ENCODE data around the gene DEUP1. TPM values are rescaled to one million over a fixed set of nuclear protein-coding genes. Genes with fewer than 3 reads are reported as not detected.

Gene DEUP1
- total RNA-seq, 1 donor from 2014 or later, result not detected

Other genes starting within 250 kb of the DEUP1 start
- gene SLC36A4, start 132.8 kb upstream of the DEUP1 start, total RNA-seq, result 8.0 TPM
- gene SMCO4, start 212.6 kb downstream of the DEUP1 start, total RNA-seq, result 45.3 TPM

Measured in Right ventricle myocardium inferior (tissue), 1 donor.